ENCODE data around the gene FAP.

- TF ChIP-seq CTCF (IDR thresholded peaks at IDR 0.05; ENCODE audit: low read depth, low read length): no peak
- TF ChIP-seq MAX (IDR thresholded peaks at IDR 0.05; ENCODE audit: low read depth, low read length): no peak
- no peak for TF ChIP-seq POLR2A (IDR thresholded peaks at IDR 0.05; ENCODE audit: extremely low read depth, insufficient read length)
- TF ChIP-seq MYC (IDR thresholded peaks at IDR 0.05; ENCODE audit: low read depth, low read length): no peak
These were observed 10.6 kb downstream of the FAP start for GRCh38 chr2:162232671-162233070.

Measured in NB4 (cell line).